GM23248 (cell line): Measurements from ENCODE around the gene SBNO2.

Experiments used
- EZH2 ChIP-seq: fragments of 200-600 bp; sonication (generic); IDR thresholded peaks from 2 replicates; pipeline ENCODE4 v1.6.1; 2018; ENCODE audit warnings: antibody characterized with exemption, mild to moderate bottlenecking; ENCODE audit not compliant: insufficient read depth, poor library complexity, severe bottlenecking
- EZH2phosphoT487 ChIP-seq: fragments of 200-600 bp; sonication (generic); IDR thresholded peaks from 2 replicates; pipeline ENCODE4 v1.6.1; 2018; ENCODE audit warnings: antibody characterized with exemption, moderate library complexity, mild to moderate bottlenecking, low read depth; ENCODE audit not compliant: insufficient read depth

DNA sequence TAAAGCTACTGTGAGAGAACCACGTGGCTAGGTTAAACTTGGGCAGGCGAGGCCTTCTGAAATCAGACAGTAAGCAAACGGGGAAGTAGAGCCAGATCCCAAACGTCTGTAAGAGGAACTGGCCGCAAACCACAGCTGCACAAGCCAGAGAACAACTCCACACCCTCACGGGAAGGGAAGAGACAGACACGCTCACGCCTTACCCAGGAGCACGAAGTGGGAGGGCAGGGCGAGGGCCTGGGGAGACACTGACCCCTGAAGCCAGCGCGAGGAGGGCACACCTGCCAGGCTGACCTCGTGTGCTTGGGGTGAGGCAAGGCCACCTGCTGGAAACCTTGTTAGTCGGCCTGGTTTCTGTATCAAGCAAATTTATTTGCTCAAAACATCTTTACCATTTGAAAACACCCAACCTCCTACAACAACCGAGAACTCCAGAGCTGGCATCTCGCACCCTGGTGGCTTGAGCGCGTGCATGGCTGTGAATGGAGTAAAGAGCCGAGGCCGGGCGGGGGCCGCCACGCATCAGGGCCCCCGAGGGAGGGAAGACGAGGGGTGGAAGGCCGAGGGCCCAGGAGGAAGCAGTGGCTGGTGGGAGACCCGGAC, 86.2 kb downstream of the SBNO2 start:
- no peak for TF ChIP-seq EZH2phosphoT487
- no peak for TF ChIP-seq EZH2
